Hepatocyte (in vitro differentiated cells): ENCODE results near the gene PPFIBP2.

Source experiments
- CTCF ChIP-seq: fragments of 200-600 bp; sonication (generic); IDR thresholded peaks from 2 replicates; pipeline ENCODE4 v1.5.1; 2016; ENCODE audit warnings: antibody characterized with exemption, mild to moderate bottlenecking; ENCODE audit not compliant: poor library complexity
- EZH2 ChIP-seq: fragments of 200-600 bp; sonication (generic); IDR thresholded peaks from 2 replicates; pipeline ENCODE4 v1.6.1; 2016; ENCODE audit warnings: antibody characterized with exemption, mild to moderate bottlenecking, borderline replicate concordance
- EZH2phosphoT487 ChIP-seq: fragments of 200-600 bp; sonication (generic); IDR thresholded peaks from one replicate; pipeline ENCODE4 v1.6.1; 2018; ENCODE audit warnings: antibody characterized with exemption, mild to moderate bottlenecking, low read depth, moderate library complexity; ENCODE audit not compliant: unreplicated experiment, severe bottlenecking

GRCh38 chr11:7493670-7494069 is 20.1 kb upstream of the PPFIBP2 start:
- TF ChIP-seq CTCF, result no peak
- TF ChIP-seq EZH2phosphoT487, result no peak
- no peak for TF ChIP-seq EZH2
